ENCODE data around the gene EXOC6B. TPM values are rescaled to one million over a fixed set of nuclear protein-coding genes. Genes with fewer than 3 reads are reported as not detected.
"Not testable (repeated sequence)": the region's sequence is repeated elsewhere in the genome, so short reads cannot be mapped to it uniquely, and the experiment has no call there.

EXOC6B gene
- total RNA-seq, 1 experiment from 2014 or later: 40.1 TPM

DNA sequence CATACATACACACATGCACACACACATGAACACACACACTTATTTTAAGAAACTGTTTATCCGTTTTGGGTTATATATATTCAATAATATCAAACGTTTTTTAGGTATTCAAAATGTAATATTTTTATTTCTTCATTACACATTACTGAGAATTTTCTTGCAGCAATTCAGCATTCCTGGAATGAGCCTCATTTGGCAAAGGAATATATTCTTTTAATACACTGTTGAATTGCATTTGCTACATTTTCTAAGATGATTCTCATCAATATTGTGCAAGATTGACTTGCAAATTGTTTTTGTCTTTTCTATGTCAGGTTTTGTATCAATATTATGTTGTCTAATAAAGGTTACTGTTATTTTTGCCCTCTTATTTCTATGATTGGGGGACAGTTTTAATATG, 402.1 kb downstream of the EXOC6B start:
- H3K23ac ChIP-seq (ENCODE audit: insufficient read length, low read depth, low read length): no peak overlapping the region
- H3K4ac ChIP-seq (ENCODE audit: low read depth, low read length): no peak overlapping the region
- no peak overlapping the region for H2BK20ac ChIP-seq (ENCODE audit: low read depth, low read length, poor library complexity, severe bottlenecking)
- H2BK15ac ChIP-seq (ENCODE audit: low read depth, low read length): no peak overlapping the region
- no peak overlapping the region for H2AK5ac ChIP-seq (ENCODE audit: insufficient read length, low read length)
- no peaks in the 10 kb centered on the region for H3K9me3 ChIP-seq (ENCODE audit: control insufficient read depth, low read depth, low read length)
- no peak overlapping the region for H4K8ac ChIP-seq (replicated peaks; ENCODE audit: insufficient read length, low read depth, low read length)
- no peaks in the 10 kb centered on the region for H3K27me3 ChIP-seq (ENCODE audit: insufficient read depth, low read length)
- H3K56ac ChIP-seq (ENCODE audit: insufficient read length, low read depth, low read length): no peak overlapping the region
- H3K27me3 Mint-ChIP-seq (ENCODE audit: low read depth): no peaks in the 10 kb centered on the region
- peaks cover 0 to 5% of the 10 kb centered on the region in 2 experiments; a peak in 1 of 4 replicates for H3K4me1 Mint-ChIP-seq
- no peaks in the 10 kb centered on the region for H3K23me2 ChIP-seq (ENCODE audit: insufficient read length, low read depth, low read length, poor library complexity, severe bottlenecking)
- no peaks in the 10 kb centered on the region for H3K79me1 ChIP-seq (ENCODE audit: insufficient read depth, low read depth, low read length, poor library complexity, severe bottlenecking)
- no peaks in the 10 kb centered on the region for H4K20me1 ChIP-seq (ENCODE audit: control insufficient read depth, insufficient read depth, insufficient read length)
- no peak overlapping the region for H3K18ac ChIP-seq (ENCODE audit: insufficient read length, low read depth, low read length)
- H4K91ac ChIP-seq (ENCODE audit: insufficient read length, low read depth, low read length): no peak overlapping the region
- no peak overlapping the region for H2BK120ac ChIP-seq (ENCODE audit: low read depth, low read length, poor library complexity, severe bottlenecking)
- no peak overlapping the region for H3K27ac Mint-ChIP-seq
- H2BK5ac ChIP-seq (ENCODE audit: insufficient read length, low read length): no peak overlapping the region
- H3K36me3 Mint-ChIP-seq (ENCODE audit: insufficient read depth in 1 of 3, low read depth in 3 of 3): peaks cover 13 to 18% (median 17%) of the 10 kb centered on the region in 3 experiments
- no peak overlapping the region for H3K9ac ChIP-seq (ENCODE audit: extremely low read depth, insufficient read length, low read length)
- WGBS (ENCODE audit: extremely low coverage, insufficient read length, low lambda C conversion rate): no CpG with 5 or more reads among the region's 2 CpGs
- H3K14ac ChIP-seq (ENCODE audit: insufficient read depth, low read length): no peak overlapping the region
- TF ChIP-seq, protein P1, sequence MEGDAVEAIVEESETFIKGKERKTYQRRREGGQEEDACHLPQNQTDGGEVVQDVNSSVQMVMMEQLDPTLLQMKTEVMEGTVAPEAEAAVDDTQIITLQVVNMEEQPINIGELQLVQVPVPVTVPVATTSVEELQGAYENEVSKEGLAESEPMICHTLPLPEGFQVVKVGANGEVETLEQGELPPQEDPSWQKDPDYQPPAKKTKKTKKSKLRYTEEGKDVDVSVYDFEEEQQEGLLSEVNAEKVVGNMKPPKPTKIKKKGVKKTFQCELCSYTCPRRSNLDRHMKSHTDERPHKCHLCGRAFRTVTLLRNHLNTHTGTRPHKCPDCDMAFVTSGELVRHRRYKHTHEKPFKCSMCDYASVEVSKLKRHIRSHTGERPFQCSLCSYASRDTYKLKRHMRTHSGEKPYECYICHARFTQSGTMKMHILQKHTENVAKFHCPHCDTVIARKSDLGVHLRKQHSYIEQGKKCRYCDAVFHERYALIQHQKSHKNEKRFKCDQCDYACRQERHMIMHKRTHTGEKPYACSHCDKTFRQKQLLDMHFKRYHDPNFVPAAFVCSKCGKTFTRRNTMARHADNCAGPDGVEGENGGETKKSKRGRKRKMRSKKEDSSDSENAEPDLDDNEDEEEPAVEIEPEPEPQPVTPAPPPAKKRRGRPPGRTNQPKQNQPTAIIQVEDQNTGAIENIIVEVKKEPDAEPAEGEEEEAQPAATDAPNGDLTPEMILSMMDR (conservative IDR thresholded peaks at IDR 0.05): no peak
- H3K9me3 Mint-ChIP-seq: peaks cover 6 to 16% of the 10 kb centered on the region in 2 experiments
- no peak for DNase-seq
- H3K4me1 ChIP-seq (ENCODE audit: insufficient read depth, low read length): no peaks in the 10 kb centered on the region
- no peak overlapping the region for H4K5ac ChIP-seq (ENCODE audit: insufficient read length, low read depth, low read length)
- H3K79me2 ChIP-seq (ENCODE audit: insufficient read depth, low read length): no peaks in the 10 kb centered on the region
- H3K27ac ChIP-seq (ENCODE audit: insufficient read length, low read depth, low read length): no peak overlapping the region
- no peak overlapping the region for H2AFZ ChIP-seq (ENCODE audit: low read length)
- no peak overlapping the region for H2BK12ac ChIP-seq (ENCODE audit: insufficient read length, low read depth, low read length)
- H3K4me2 ChIP-seq (ENCODE audit: insufficient read depth, insufficient read length, low read length): no peak overlapping the region
- no peak overlapping the region for H3T11ph ChIP-seq (ENCODE audit: low read length)
- no peak overlapping the region for H3K4me3 Mint-ChIP-seq

DNA sequence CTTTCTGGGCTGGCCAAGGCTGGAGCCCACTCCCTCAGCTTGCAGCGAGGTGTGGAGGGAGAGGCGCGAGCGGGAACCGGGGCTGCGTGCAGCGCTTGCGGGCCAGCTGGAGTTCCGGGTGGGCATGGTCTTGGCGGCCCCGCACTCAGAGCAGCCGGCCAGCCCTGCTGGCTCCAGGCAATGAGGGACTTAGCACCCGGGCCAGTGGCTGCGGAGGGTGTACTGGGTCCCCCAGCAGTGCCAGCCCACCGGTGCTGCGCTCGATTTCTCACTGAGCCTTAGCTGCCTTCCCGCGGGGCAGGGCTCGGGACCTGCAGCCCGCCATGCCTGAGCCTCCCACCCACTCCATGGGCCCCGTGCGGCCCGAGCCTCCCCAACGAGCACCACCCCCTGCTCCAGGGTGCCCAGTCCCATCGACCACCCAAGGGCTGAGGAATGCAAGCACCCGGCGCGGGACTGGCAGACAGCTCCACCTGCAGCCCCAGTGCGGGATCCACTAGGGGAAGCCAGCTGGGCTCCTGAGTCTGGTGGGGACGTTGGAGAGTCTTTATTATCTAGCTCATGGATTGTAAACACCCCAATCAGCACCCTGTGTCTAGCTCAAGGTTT, 404.0 kb downstream of the EXOC6B start:
- no CpG with 5 or more reads among the region's 31 CpGs for WGBS (ENCODE audit: extremely low coverage, insufficient read length, low lambda C conversion rate)
- H3T11ph ChIP-seq (ENCODE audit: low read length); H2BK12ac ChIP-seq (ENCODE audit: insufficient read length, low read depth, low read length); H3K18ac ChIP-seq (ENCODE audit: insufficient read length, low read depth, low read length); H2BK5ac ChIP-seq (ENCODE audit: insufficient read length, low read length); DNase-seq; H2BK120ac ChIP-seq (ENCODE audit: low read depth, low read length, poor library complexity, severe bottlenecking); H4K91ac ChIP-seq (ENCODE audit: insufficient read length, low read depth, low read length); H3K14ac ChIP-seq (ENCODE audit: insufficient read depth, low read length); H3K4ac ChIP-seq (ENCODE audit: low read depth, low read length); H4K8ac ChIP-seq (replicated peaks; ENCODE audit: insufficient read length, low read depth, low read length); H3K27ac ChIP-seq (ENCODE audit: insufficient read length, low read depth, low read length); H3K9ac ChIP-seq (ENCODE audit: extremely low read depth, insufficient read length, low read length); H2BK15ac ChIP-seq (ENCODE audit: low read depth, low read length); H4K5ac ChIP-seq (ENCODE audit: insufficient read length, low read depth, low read length); H3K23ac ChIP-seq (ENCODE audit: insufficient read length, low read depth, low read length); H2AK5ac ChIP-seq (ENCODE audit: insufficient read length, low read length); H2BK20ac ChIP-seq (ENCODE audit: low read depth, low read length, poor library complexity, severe bottlenecking); H3K27me3 ChIP-seq (ENCODE audit: insufficient read depth, low read length); H3K4me3 Mint-ChIP-seq; H4K20me1 ChIP-seq (ENCODE audit: control insufficient read depth, insufficient read depth, insufficient read length); H3K9me3 ChIP-seq (ENCODE audit: control insufficient read depth, low read depth, low read length); H3K23me2 ChIP-seq (ENCODE audit: insufficient read length, low read depth, low read length, poor library complexity, severe bottlenecking); H3K79me2 ChIP-seq (ENCODE audit: insufficient read depth, low read length); H3K27ac Mint-ChIP-seq; H3K27me3 Mint-ChIP-seq (ENCODE audit: low read depth); H3K4me1 ChIP-seq (ENCODE audit: insufficient read depth, low read length); H2AFZ ChIP-seq (ENCODE audit: low read length); H3K56ac ChIP-seq (ENCODE audit: insufficient read length, low read depth, low read length); H3K4me1 Mint-ChIP-seq; H3K4me2 ChIP-seq (ENCODE audit: insufficient read depth, insufficient read length, low read length); H3K79me1 ChIP-seq (ENCODE audit: insufficient read depth, low read depth, low read length, poor library complexity, severe bottlenecking): not testable (repeated sequence)
- peaks cover 13 to 16% (median 15%) of the 10 kb centered on the region in 3 experiments for H3K36me3 Mint-ChIP-seq (ENCODE audit: insufficient read depth in 1 of 3, low read depth in 3 of 3)
- peaks cover 6 to 16% of the 10 kb centered on the region in 2 experiments for H3K9me3 Mint-ChIP-seq
